Effector memory CD4-positive, alpha-beta T cell (primary cell): ENCODE data around the gene TPRX2.
A peak's percentile ranks its signal among the peaks of the same experiment; 100 is the strongest.
"Not testable (repeated sequence)": the region's sequence is repeated elsewhere in the genome, so short reads cannot be mapped to it uniquely, and the experiment has no call there.

Source experiments
- DNase-seq, 3 donors: peaks; one replicate each; pipeline ENCODE4 v3.0.0-alpha.2; 2020
- H3K27ac ChIP-seq: 2 replicates; pipeline ENCODE4 v1.7.0; 2013; ENCODE audit warnings: mild to moderate bottlenecking, low read length, moderate library complexity; ENCODE audit not compliant: insufficient read depth, poor library complexity, severe bottlenecking
- H3K27me3 ChIP-seq: replicated peaks from 2 replicates; pipeline ENCODE4 v1.7.0; 2013; ENCODE audit warnings: mild to moderate bottlenecking, low read length; ENCODE audit not compliant: insufficient read depth, control insufficient read depth, poor library complexity, severe bottlenecking
- H3K36me3 ChIP-seq: 2 replicates; pipeline ENCODE4 v1.7.0; 2013; ENCODE audit warnings: mild to moderate bottlenecking, low read length, moderate library complexity; ENCODE audit not compliant: control insufficient read depth, insufficient read depth
- H3K4me1 ChIP-seq: 2 replicates; pipeline ENCODE4 v1.7.0; 2013; ENCODE audit warnings: low read length, mild to moderate bottlenecking; ENCODE audit not compliant: control insufficient read depth, insufficient read depth, poor library complexity, severe bottlenecking
- H3K4me3 ChIP-seq: 2 replicates; pipeline ENCODE4 v1.7.0; 2013; ENCODE audit warnings: low read length, low read depth, mild to moderate bottlenecking; ENCODE audit not compliant: insufficient read depth, poor library complexity, severe bottlenecking
- H3K9me3 ChIP-seq: 2 replicates; pipeline ENCODE4 v1.7.0; 2013; ENCODE audit warnings: mild to moderate bottlenecking, low read length, moderate library complexity; ENCODE audit not compliant: control insufficient read depth
- total RNA-seq, 3 donors: gene quantifications; one replicate each; lab custom pipeline; 2026; lab: John Stamatoyannopoulos, UW

TPRX2 gene, protein sequence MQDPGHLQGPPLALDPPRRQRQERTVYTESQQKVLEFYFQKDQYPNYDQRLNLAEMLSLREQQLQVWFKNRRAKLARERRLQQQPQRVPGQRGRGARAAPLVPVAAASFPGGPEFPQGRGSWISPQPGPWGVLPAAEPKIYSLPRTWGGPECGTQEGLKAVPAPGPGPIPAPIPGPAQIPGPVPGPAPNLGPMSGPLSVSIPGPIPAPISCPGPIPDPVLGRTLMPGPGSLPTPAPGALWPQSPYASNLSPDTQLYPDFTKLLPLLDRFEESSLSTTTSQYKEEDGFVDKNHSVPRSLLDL
- 0 reads per million in 3 donors for total RNA-seq

GRCh38 chr19:47858646-47859285 is at the start of gene TPRX2:
TPRX2 (plus strand) TSS chr19:47859235; CDS start chr19:47859247, 12 bp downstream.
- not testable (repeated sequence) for H3K4me1 ChIP-seq, H3K27me3 ChIP-seq, H3K36me3 ChIP-seq, H3K9me3 ChIP-seq, H3K4me3 ChIP-seq, DNase-seq, H3K27ac ChIP-seq

- no peaks in the 10 kb centered on the region for H3K4me1 ChIP-seq
- no peaks in the 10 kb centered on the region for H3K9me3 ChIP-seq
- no peak overlapping the region for H3K27ac ChIP-seq
- peak; percentile 33 to 60 (median 39) for DNase-seq
- H3K27me3 ChIP-seq, result no peaks in the 10 kb centered on the region
- H3K4me3 ChIP-seq, result no peak overlapping the region
- no peaks in the 10 kb centered on the region for H3K36me3 ChIP-seq
Observed at GRCh38 chr19:47813304-47813994, 45.6 kb upstream of the TPRX2 start.

- no peak overlapping the region for H3K4me3 ChIP-seq
Observed at GRCh38 chr19:47813995-47814328, 45.1 kb upstream of the TPRX2 start.

GRCh38 chr19:47816270-47816669 is 42.8 kb upstream of the TPRX2 start:
- H3K4me1 ChIP-seq, H3K9me3 ChIP-seq, H3K27me3 ChIP-seq, DNase-seq, H3K36me3 ChIP-seq, H3K27ac ChIP-seq, H3K4me3 ChIP-seq: not testable (repeated sequence)

More at GRCh38 chr19:47813995-47814328, 45.1 kb upstream of the TPRX2 start:
- no peak for DNase-seq
- no peak overlapping the region for H3K27ac ChIP-seq
- H3K9me3 ChIP-seq, result no peaks in the 10 kb centered on the region
- H3K4me1 ChIP-seq, result no peaks in the 10 kb centered on the region
- H3K27me3 ChIP-seq, result no peaks in the 10 kb centered on the region
- H3K36me3 ChIP-seq, result no peaks in the 10 kb centered on the region

- not testable (repeated sequence) for H3K4me1 ChIP-seq, H3K4me3 ChIP-seq, H3K27ac ChIP-seq, H3K9me3 ChIP-seq, H3K27me3 ChIP-seq, H3K36me3 ChIP-seq, DNase-seq
Observed at GRCh38 chr19:47818221-47818620, 40.8 kb upstream of the TPRX2 start.

DNA sequence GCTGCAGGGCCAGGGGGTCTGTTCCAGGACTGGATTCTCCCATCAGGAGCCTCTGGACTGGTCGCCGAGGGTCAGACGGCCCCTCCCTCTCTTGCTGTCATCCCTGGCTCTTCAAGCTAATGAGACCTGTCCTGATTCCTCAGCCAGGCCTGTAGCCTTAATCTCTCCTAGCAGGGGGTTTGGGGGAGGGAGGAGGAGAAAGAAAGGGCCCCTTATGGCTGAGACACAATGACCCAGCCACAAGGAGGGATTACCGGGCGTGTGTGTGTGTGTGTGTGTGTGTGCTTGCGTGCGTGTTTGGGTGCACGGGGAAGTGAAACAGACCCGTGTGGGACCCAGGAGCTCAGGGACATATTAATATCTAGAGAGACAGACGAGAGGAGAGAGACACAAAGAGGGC is 39.2 kb upstream of the TPRX2 start:
- no peak overlapping the region for H3K27ac ChIP-seq
- no peak for DNase-seq
- H3K36me3 ChIP-seq, result no peaks in the 10 kb centered on the region
- no peaks in the 10 kb centered on the region for H3K4me1 ChIP-seq
- no peak overlapping the region for H3K4me3 ChIP-seq
- H3K9me3 ChIP-seq, result no peaks in the 10 kb centered on the region
- H3K27me3 ChIP-seq, result no peaks in the 10 kb centered on the region

DNA sequence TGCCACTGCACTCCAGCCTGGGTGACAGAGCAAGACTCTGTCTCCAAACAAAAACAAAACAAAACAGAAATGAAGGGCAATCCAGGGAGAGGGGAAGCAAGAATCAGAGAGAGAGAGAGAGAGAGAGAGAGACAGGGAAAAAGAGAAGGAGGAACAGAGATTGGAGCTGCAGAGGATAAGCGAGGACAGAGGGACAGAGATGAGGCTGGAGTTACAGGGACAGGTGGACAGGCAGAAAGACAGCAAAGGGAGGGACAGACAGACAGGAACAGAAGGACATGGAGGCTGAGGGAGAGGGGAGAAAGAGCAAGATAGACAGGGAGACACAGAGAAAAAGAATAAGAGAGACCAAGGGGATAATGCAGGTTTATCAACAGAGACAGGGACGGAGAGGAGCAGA is 38.6 kb upstream of the TPRX2 start:
- H3K36me3 ChIP-seq, result no peaks in the 10 kb centered on the region

DNA sequence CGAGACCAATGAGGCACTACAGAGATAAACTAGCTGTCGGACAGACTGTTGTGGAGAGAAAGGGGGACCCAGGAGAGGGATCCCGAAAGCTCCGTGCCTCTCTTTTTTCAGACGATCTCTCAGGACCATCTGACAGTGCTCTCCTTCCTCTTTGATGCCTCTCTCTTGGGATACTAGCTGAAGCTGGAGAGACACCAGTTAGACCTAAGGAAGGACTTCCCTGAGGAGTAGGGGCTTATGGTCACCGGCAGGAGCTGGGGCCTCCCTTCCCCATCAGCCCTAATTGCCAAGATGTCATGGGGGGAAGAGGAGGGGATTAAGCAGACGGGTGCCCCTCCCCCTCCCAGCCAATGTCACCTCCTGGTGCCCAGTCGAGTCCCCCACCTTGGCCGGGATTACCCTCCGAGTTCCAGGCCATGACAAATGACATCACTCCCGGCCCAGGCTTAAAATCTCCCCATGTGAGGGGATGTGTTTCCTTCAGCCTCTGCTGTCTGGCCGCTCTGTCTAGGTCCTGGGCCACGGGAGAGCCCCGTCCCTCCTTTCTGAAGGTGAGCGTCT is 37.5 kb upstream of the TPRX2 start, which contains the start of gene CRX:
Gene CRX, plus strand, starts transcription at position 478 of the 561 bp plus-strand sequence. CDS start 12,507 bp downstream, outside the sequence.
- H3K27me3 ChIP-seq, result no peaks in the 10 kb centered on the region
- H3K36me3 ChIP-seq, result no peaks in the 10 kb centered on the region
- H3K4me3 ChIP-seq, result no peak within 1 kb of the TSS
- no peak within 1 kb of the TSS for H3K27ac ChIP-seq
- H3K9me3 ChIP-seq, result no peaks in the 10 kb centered on the region
- no peak for DNase-seq
- H3K4me1 ChIP-seq, result no peaks in the 10 kb centered on the region

More for the DNA sequence above, 38.6 kb upstream of the TPRX2 start:
- Histone ChIP-seq H3K27ac (no peak overlapping the region), H3K27me3 (no peaks in the 10 kb centered on the region), H3K9me3 (no peaks in the 10 kb centered on the region), H3K4me1 (no peaks in the 10 kb centered on the region), H3K4me3 (no peak overlapping the region)
- DNase-seq, result no peak

- no peak overlapping the region for H3K27ac ChIP-seq
- no peaks in the 10 kb centered on the region for H3K9me3 ChIP-seq
- no peak overlapping the region for H3K4me3 ChIP-seq
- no peaks in the 10 kb centered on the region for H3K27me3 ChIP-seq
- DNase-seq, result no peak
- no peaks in the 10 kb centered on the region for H3K36me3 ChIP-seq
- H3K4me1 ChIP-seq, result no peaks in the 10 kb centered on the region
Observed at GRCh38 chr19:47824396-47824795, 34.6 kb upstream of the TPRX2 start.

DNA sequence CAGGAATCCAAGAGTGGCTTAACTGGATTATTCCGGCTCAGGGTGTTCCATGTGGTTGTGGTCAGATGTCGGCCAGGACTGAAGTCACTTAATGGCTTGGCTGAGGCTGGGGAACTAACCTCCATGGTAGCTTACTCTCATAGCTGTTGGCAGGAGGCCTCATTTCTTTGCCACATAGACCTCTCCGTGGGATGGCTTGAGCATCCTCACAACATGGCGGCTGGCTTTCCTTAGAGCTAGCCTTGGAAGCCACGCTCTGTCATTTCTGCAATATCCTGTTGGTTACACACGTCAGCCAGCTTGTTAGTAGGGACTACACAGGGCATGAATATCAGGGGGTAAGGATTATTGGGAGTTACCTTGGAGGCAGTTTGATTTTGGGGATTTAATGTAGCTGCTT is 32.2 kb upstream of the TPRX2 start:
- H3K9me3 ChIP-seq, result no peaks in the 10 kb centered on the region
- H3K4me3 ChIP-seq, result no peak overlapping the region
- H3K4me1 ChIP-seq, result no peaks in the 10 kb centered on the region
- DNase-seq, result no peak
- no peaks in the 10 kb centered on the region for H3K36me3 ChIP-seq
- no peaks in the 10 kb centered on the region for H3K27me3 ChIP-seq
- no peak overlapping the region for H3K27ac ChIP-seq
